GM23248 (cell line): ENCODE measurements around the gene CREM. TPM values are rescaled to one million over a fixed set of nuclear protein-coding genes. Genes with fewer than 3 reads are reported as not detected.

Experiments
- DNase-seq: peaks from one replicate; pipeline ENCODE4 v3.0.0-alpha.2; 2015
- H2AFZ ChIP-seq: fragments of 200-600 bp; sonication (generic); 2 replicates; pipeline ENCODE4 v1.6.1; 2016; ENCODE audit warnings: antibody characterized with exemption
- H3F3A ChIP-seq: fragments of 200-600 bp; sonication (generic); 2 replicates; pipeline ENCODE4 v1.6.1; 2016; ENCODE audit warnings: mild to moderate bottlenecking, antibody characterized with exemption, mixed run types; ENCODE audit not compliant: insufficient read depth
- H3K27ac ChIP-seq: fragments of 200-600 bp; sonication (generic); 2 replicates; pipeline ENCODE4 v1.5.1; 2016; ENCODE audit warnings: mild to moderate bottlenecking
- H3K27me3 ChIP-seq: fragments of 200-600 bp; sonication (generic); replicated peaks from 2 replicates; pipeline ENCODE4 v1.6.1; 2016; ENCODE audit warnings: mild to moderate bottlenecking; ENCODE audit not compliant: insufficient read depth
- H3K36me3 ChIP-seq: fragments of 200-600 bp; sonication (generic); 2 replicates; pipeline ENCODE4 v1.6.1; 2016; ENCODE audit warnings: low read depth, mild to moderate bottlenecking
- H3K4me1 ChIP-seq: fragments of 200-600 bp; sonication (generic); 2 replicates; pipeline ENCODE4 v1.6.1; 2016; ENCODE audit warnings: mild to moderate bottlenecking; ENCODE audit not compliant: insufficient read depth
- H3K4me2 ChIP-seq: fragments of 200-600 bp; sonication (generic); one replicate; pipeline ENCODE4 v1.6.1; 2016; ENCODE audit warnings: mild to moderate bottlenecking; ENCODE audit not compliant: unreplicated experiment
- H3K4me3 ChIP-seq: fragments of 200-600 bp; sonication (generic); 2 replicates; pipeline ENCODE4 v1.5.1; 2016; ENCODE audit warnings: mild to moderate bottlenecking
- H3K79me2 ChIP-seq: fragments of 200-600 bp; sonication (generic); 2 replicates; pipeline ENCODE4 v1.6.1; 2016; ENCODE audit warnings: mild to moderate bottlenecking; ENCODE audit not compliant: insufficient read depth
- H3K9ac ChIP-seq: fragments of 200-600 bp; sonication (generic); 2 replicates; pipeline ENCODE4 v1.6.1; 2016; ENCODE audit warnings: mild to moderate bottlenecking
- H3K9me2 ChIP-seq: fragments of 200-600 bp; sonication (generic); 2 replicates; pipeline ENCODE4 v1.6.1; 2016; ENCODE audit warnings: mixed run types, mild to moderate bottlenecking, moderate library complexity; ENCODE audit not compliant: insufficient read depth
- H3K9me3 ChIP-seq: fragments of 200-600 bp; sonication (generic); one replicate; pipeline ENCODE4 v1.6.1; 2017; ENCODE audit warnings: low read depth
- H4K20me1 ChIP-seq: fragments of 200-600 bp; sonication (generic); 2 replicates; pipeline ENCODE4 v1.6.0; 2016; ENCODE audit not compliant: insufficient read depth
- EZH2 ChIP-seq: fragments of 200-600 bp; sonication (generic); IDR thresholded peaks from 2 replicates; pipeline ENCODE4 v1.6.1; 2018; ENCODE audit warnings: antibody characterized with exemption, mild to moderate bottlenecking; ENCODE audit not compliant: insufficient read depth, poor library complexity, severe bottlenecking
- EZH2phosphoT487 ChIP-seq: fragments of 200-600 bp; sonication (generic); IDR thresholded peaks from 2 replicates; pipeline ENCODE4 v1.6.1; 2018; ENCODE audit warnings: antibody characterized with exemption, moderate library complexity, mild to moderate bottlenecking, low read depth; ENCODE audit not compliant: insufficient read depth
- whole genome bisulfite sequencing, 2 experiments: methylation state at CpG; one replicate each; pipeline ENCODE4 v1.1.6; 2015 to 2017; ENCODE audit warnings: low lambda C conversion rate in 2 of 2, low coverage in 1 of 2; ENCODE audit errors: missing lambda C conversion rate in 2 of 2; 5-methylcytosine and 5-hydroxymethylcytosine counted together
- in situ Hi-C: fragments of 300-500 bp; cut with MboI; formaldehyde crosslinking; loops from 2 replicates; pipeline ENCODE4 v1.15.0; 2020
- polyA plus RNA-seq: library from polyadenylated mRNA; unstranded; fragments of >200 nt; fragmentation: Nextera tagmentation; extraction: Ambion mirVana; gene quantifications from 2 replicates; pipeline ENCODE4 v1.2.1, GENCODE V29; 2016
- total RNA-seq: library from RNA; depleted of rRNA; stranded (reverse); fragments of >200 nt; shearing (Covaris generic); gene quantifications from 2 replicates; pipeline ENCODE4 v1.2.3, GENCODE V29; 2014

CREM gene
- total and polyA plus RNA-seq, 2 experiments from 2014 or later = 14.9 to 32.0 TPM

GRCh38 chr10:35119378-35119777, 7.3 kb upstream of the CREM start:
- in situ Hi-C loops = loop anchor here (25.0 kb wide), 1 partner anchor 443 kb away; no protein-coding TSS in a partner anchor

GRCh38 chr10:35124540-35124939, 2.1 kb upstream of the CREM start:
- Histone ChIP-seq H4K20me1 (no peaks in the 10 kb centered on the region), H3K4me2 (no peak overlapping the region), H3K27ac (no peak overlapping the region), H3K4me1 (peaks cover 10% of the 10 kb centered on the region), H3F3A (peaks cover 23% of the 10 kb centered on the region), H3K9ac (no peak overlapping the region), H3K9me3 (no peaks in the 10 kb centered on the region), H3K27me3 (no peaks in the 10 kb centered on the region), H3K4me3 (no peak overlapping the region), H3K9me2 (no peaks in the 10 kb centered on the region), H3K36me3 (no peaks in the 10 kb centered on the region), H3K79me2 (peaks cover 18% of the 10 kb centered on the region), H2AFZ (peak overlapping the region; percentile 40)
- 50 to 56% methylated on average over 6 of the region's 6 CpGs for WGBS, 2 experiments
- peak; percentile 32 for DNase-seq
- TF ChIP-seq EZH2phosphoT487 = no peak
- TF ChIP-seq EZH2 = no peak
- in situ Hi-C loops = loop anchor here (5.0 to 25.0 kb wide), 2 partner anchors 93 to 438 kb away; no protein-coding TSS in a partner anchor

More at GRCh38 chr10:35119378-35119777, 7.3 kb upstream of the CREM start:
- Histone ChIP-seq H4K20me1 (no peaks in the 10 kb centered on the region), H3K4me2 (no peak overlapping the region), H3K9me2 (no peaks in the 10 kb centered on the region), H3K4me3 (no peak overlapping the region), H3K4me1 (no peaks in the 10 kb centered on the region), H3K36me3 (no peaks in the 10 kb centered on the region), H3K9me3 (no peaks in the 10 kb centered on the region), H3F3A (no peaks in the 10 kb centered on the region), H2AFZ (no peak overlapping the region), H3K27ac (no peak overlapping the region), H3K9ac (no peak overlapping the region), H3K27me3 (no peaks in the 10 kb centered on the region), H3K79me2 (no peaks in the 10 kb centered on the region)
- no peak for DNase-seq
- 94 to 100% methylated on average over 1 of the region's 1 CpG for WGBS, 2 experiments
- TF ChIP-seq EZH2phosphoT487 (no peak), EZH2 (no peak)

GRCh38 chr10:35126062-35126529, 550 bp upstream of the CREM start:
- Histone ChIP-seq H3K27ac (peak overlapping the region; percentile 95), H4K20me1 (no peaks in the 10 kb centered on the region), H3K36me3 (no peaks in the 10 kb centered on the region), H2AFZ (peak overlapping the region; percentile 96), H3K27me3 (no peaks in the 10 kb centered on the region), H3K9ac (peak overlapping the region; percentile 96), H3K9me2 (no peaks in the 10 kb centered on the region), H3K4me3 (peak overlapping the region; percentile 77), H3K9me3 (no peaks in the 10 kb centered on the region), H3F3A (peaks cover 33% of the 10 kb centered on the region), H3K4me2 (peak overlapping the region; percentile 76), H3K4me1 (peaks cover 12% of the 10 kb centered on the region), H3K79me2 (peaks cover 32% of the 10 kb centered on the region)
- no peak for DNase-seq
- in situ Hi-C loops = no loop called here
- TF ChIP-seq EZH2 = no peak
- TF ChIP-seq EZH2phosphoT487 = no peak
- WGBS, 2 experiments = 64 to 70% methylated on average over 13 of the region's 13 CpGs

GRCh38 chr10:35127289-35127891, 744 bp downstream of the CREM start:
- DNase-seq = peak; percentile 90
- in situ Hi-C loops = no loop called here
- WGBS, 2 experiments = 1 to 2% methylated on average over 27 to 38 of the region's 56 CpGs

More at GRCh38 chr10:35127289-35127891, 744 bp downstream of the CREM start:
- peaks cover 33% of the 10 kb centered on the region for H3F3A ChIP-seq
- peak overlapping the region; percentile 42 for H2AFZ ChIP-seq
- H4K20me1 ChIP-seq = no peaks in the 10 kb centered on the region
- no peak for TF ChIP-seq EZH2
- TF ChIP-seq EZH2phosphoT487 = no peak
- peak overlapping the region; percentile 96 for H3K9ac ChIP-seq
- H3K4me2 ChIP-seq = peak overlapping the region; percentile 81
- H3K27ac ChIP-seq = peak overlapping the region; percentile 95
- H3K36me3 ChIP-seq = no peaks in the 10 kb centered on the region
- no peaks in the 10 kb centered on the region for H3K9me2 ChIP-seq
- H3K9me3 ChIP-seq = no peaks in the 10 kb centered on the region
- H3K4me3 ChIP-seq = peak overlapping the region; percentile 77
- no peaks in the 10 kb centered on the region for H3K27me3 ChIP-seq
- peaks cover 40% of the 10 kb centered on the region for H3K79me2 ChIP-seq
- peaks cover 12% of the 10 kb centered on the region for H3K4me1 ChIP-seq
